Head of caudate nucleus (tissue), 42 donors: ENCODE data around the gene SLC25A39.
A peak's percentile ranks its signal among the peaks of the same experiment; 100 is the strongest.
"Not testable (repeated sequence)": the region's sequence is repeated elsewhere in the genome, so short reads cannot be mapped to it uniquely, and the experiment has no call there.

Experiments
- DNase-seq, 42 donors: peaks; one replicate each; pipeline versions ENCODE4 v3.0.0 to v3.0.0-alpha.2; 2020 to 2021; ENCODE audit warnings: mixed read lengths in 7 of 42
- intact Hi-C: fragments of 100-400 bp; cut with DNase I; formaldehyde crosslinking; loops from one replicate; pipeline ENCODE4 v1.15.0; 2022

Gene SLC25A39

GRCh38 chr17:44355642-44356099, 31.0 kb upstream of the SLC25A39 start:
- DNase-seq: no peak
- intact Hi-C loops: no loop called here

GRCh38 chr17:44354582-44355561, 30.2 kb upstream of the SLC25A39 start:
- intact Hi-C loops: no loop called here
- peak in 1 of 42 donors; percentile 54 for DNase-seq

GRCh38 chr17:44353672-44354331, 29.2 kb upstream of the SLC25A39 start:
- DNase-seq: peak in 10 of 42 donors; percentile 11 to 53 (median 36)
- intact Hi-C loops: no loop called here

GRCh38 chr17:44352828-44353671, 28.4 kb upstream of the SLC25A39 start:
- intact Hi-C loops: no loop called here
- no peak for DNase-seq

GRCh38 chr17:44351961-44352827, 27.6 kb upstream of the SLC25A39 start:
- DNase-seq: no peak
- intact Hi-C loops: no loop called here

GRCh38 chr17:44351464-44351863, 26.8 kb upstream of the SLC25A39 start:
- no peak for DNase-seq
- intact Hi-C loops: no loop called here

- intact Hi-C loops: no loop called here
Measured at GRCh38 chr17:44350733-44351226, 26.2 kb upstream of the SLC25A39 start.

GRCh38 chr17:44349553-44350070, 25.0 kb upstream of the SLC25A39 start:
- intact Hi-C loops: loop anchor here (5.0 kb wide), 1 partner anchor 137 kb away; no protein-coding TSS in a partner anchor
- no peak for DNase-seq

More at GRCh38 chr17:44350733-44351226, 26.2 kb upstream of the SLC25A39 start:
- DNase-seq: peak; percentile 66 to 90 (median 81)

GRCh38 chr17:44348988-44349364, 24.4 kb upstream of the SLC25A39 start:
- intact Hi-C loops: loop anchor here (5.0 kb wide), 1 partner anchor 137 kb away; no protein-coding TSS in a partner anchor
- no peak for DNase-seq

GRCh38 chr17:44348234-44348987, 23.8 kb upstream of the SLC25A39 start:
- peak in 27 of 42 donors; percentile 26 to 67 (median 50) for DNase-seq

GRCh38 chr17:44347206-44348055, 22.8 kb upstream of the SLC25A39 start:
- DNase-seq: not testable (repeated sequence)
- intact Hi-C loops: loop anchor here (5.0 kb wide), 1 partner anchor 135 kb away; no protein-coding TSS in a partner anchor

More at GRCh38 chr17:44348234-44348987, 23.8 kb upstream of the SLC25A39 start:
- intact Hi-C loops: loop anchor here (5.0 kb wide), 1 partner anchor 136 kb away; no protein-coding TSS in a partner anchor

GRCh38 chr17:44346064-44346844, 21.6 kb upstream of the SLC25A39 start:
- intact Hi-C loops: loop anchor here (5.0 kb wide), 1 partner anchor 134 kb away; no protein-coding TSS in a partner anchor
- DNase-seq: no peak

- DNase-seq: peak; percentile 45 to 93 (median 78)
- intact Hi-C loops: loop anchor here (5.0 kb wide), 1 partner anchor 133 kb away; no protein-coding TSS in a partner anchor
Measured at GRCh38 chr17:44345454-44346026, 20.9 kb upstream of the SLC25A39 start.

- intact Hi-C loops: loop anchor here (5.0 kb wide), 1 partner anchor 133 kb away; no protein-coding TSS in a partner anchor
- DNase-seq: peak; percentile 92 to 99 (median 98)
Measured at GRCh38 chr17:44344939-44345453, 20.4 kb upstream of the SLC25A39 start, which contains the start of gene GRN. GRN (plus strand) TSS chr17:44345302; CDS start chr17:44349165, 3,863 bp downstream.
